GM21447 (cell line): ENCODE data around the gene TBCB.
"Not testable (repeated sequence)": the region's sequence is repeated elsewhere in the genome, so short reads cannot be mapped to it uniquely, and the experiment has no call there.

Experiments used
- ATAC-seq: cut with Tn5 transposase; IDR thresholded peaks from one replicate; pipeline ENCODE4 v1.9.1; 2021; ENCODE audit not compliant: unreplicated experiment

TBCB gene

DNA sequence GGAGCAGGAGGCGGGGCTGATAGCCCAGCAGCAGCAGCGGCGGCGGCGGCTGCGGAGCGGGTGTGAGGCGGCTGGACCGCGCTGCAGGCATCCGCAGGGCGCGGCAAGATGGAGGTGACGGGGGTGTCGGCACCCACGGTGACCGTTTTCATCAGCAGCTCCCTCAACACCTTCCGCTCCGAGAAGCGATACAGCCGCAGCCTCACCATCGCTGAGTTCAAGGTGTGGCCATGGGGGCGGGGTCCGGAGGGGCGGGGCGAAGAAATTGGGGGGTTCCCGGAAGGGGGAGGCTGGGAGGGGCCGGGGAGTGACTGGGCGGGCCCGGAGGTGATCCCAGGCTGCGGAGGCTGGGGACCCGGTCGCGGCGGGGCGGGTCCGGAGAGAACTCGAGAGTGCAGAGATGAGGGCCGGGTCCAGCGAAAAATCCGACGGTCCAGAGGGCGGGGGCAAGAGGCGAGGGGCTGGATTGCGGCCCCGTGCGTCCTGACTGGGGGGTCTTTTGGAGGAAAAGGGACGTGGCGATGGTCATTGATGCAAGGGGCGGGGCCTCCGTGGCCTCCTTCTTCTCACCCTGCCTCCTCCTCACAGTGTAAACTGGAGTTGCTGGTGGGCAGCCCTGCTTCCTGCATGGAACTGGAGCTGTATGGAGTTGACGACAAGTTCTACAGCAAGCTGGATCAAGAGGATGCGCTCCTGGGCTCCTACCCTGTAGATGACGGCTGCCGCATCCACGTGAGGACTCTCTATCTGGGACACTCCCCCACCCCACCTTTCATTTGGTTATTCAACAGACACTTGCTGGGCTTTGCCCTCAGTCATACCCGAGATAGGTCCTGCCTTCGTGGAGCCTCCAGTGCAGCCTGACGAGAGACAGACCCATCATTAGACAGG lies at the start of gene TBCB:
TSS of gene TBCB (plus strand) at position 16 of the 891 bp plus-strand sequence. CDS start at position 109, 93 bp downstream.
- ATAC-seq: peak; percentile 23

DNA sequence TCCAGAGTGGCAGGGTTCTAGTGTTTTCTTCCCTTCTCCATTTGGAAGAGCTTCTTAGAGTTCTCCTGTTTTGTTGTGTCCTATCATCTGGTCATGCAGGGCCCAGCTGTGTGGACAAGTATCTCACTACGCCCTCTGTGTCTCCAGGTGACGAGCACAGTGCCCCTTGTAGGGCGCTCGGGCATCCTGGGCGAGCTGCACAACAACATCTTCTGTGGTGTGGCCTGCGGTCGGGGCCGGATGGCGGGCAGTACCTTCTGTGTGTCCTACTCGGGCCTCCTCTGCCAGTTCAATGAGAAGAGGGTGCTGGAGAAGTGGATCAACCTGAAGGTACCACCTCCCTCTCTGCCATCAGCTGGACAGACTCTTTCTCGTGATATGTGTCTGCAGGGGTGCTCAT lies 47.6 kb upstream of the TBCB start:
- ATAC-seq: no peak

- ATAC-seq: not testable (repeated sequence)
These were observed 46.3 kb upstream of the TBCB start for GRCh38 chr19:36068810-36069499.

GRCh38 chr19:36072081-36072480 lies 43.2 kb upstream of the TBCB start:
- ATAC-seq: no peak

- ATAC-seq: no peak
These were observed 42.0 kb upstream of the TBCB start for GRCh38 chr19:36073121-36073876.

GRCh38 chr19:36079389-36079945 lies 35.8 kb upstream of the TBCB start:
- ATAC-seq: no peak

GRCh38 chr19:36081385-36081784 lies 33.9 kb upstream of the TBCB start:
- ATAC-seq: no peak

DNA sequence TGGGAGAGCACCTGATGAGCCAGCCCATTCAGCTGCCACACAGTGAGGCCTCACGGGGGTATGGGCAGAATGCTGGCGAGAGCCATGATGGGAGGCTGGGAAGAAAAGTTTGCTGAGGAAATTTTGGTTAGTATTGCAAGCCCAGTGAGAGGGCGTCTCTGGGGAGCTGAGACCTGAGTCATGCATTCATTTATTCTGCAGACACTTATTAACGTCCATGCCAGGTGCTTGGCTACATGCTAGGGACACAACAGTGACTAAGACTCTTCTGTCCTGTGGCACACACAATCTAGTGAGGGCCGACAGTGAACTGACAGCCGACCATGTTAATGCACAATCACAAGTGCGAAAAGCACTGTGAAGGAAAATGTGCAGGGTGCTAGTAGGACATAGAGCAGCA lies 33.4 kb upstream of the TBCB start:
- no peak for ATAC-seq

DNA sequence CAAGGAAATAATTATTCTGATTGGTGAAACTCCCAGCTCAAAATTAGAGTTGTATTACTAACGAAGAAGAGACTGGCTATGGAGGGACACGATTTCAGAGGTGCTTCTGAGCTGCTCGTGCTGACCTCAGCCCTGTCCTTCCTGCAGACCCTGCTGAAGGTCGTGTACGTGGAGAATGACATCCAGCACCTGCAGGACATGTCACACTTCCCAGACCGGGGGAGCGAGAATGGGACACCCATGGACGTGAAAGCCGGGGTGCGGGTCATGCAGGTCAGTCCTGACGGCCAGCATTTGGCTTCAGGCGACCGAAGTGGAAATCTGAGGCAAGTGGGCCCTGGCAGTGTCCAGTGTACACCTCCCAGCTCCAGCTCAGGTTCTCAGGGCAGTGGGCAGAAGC lies 32.4 kb upstream of the TBCB start:
- ATAC-seq: no peak

- ATAC-seq: no peak
These were observed 30.8 kb upstream of the TBCB start for GRCh38 chr19:36084231-36085009.

- ATAC-seq: no peak
These were observed 28.9 kb upstream of the TBCB start for GRCh38 chr19:36086326-36086725.

- ATAC-seq: no peak
These were observed 25.4 kb upstream of the TBCB start for GRCh38 chr19:36089847-36090246.

- no peak for ATAC-seq
These were observed 24.2 kb upstream of the TBCB start for GRCh38 chr19:36090910-36091695.

DNA sequence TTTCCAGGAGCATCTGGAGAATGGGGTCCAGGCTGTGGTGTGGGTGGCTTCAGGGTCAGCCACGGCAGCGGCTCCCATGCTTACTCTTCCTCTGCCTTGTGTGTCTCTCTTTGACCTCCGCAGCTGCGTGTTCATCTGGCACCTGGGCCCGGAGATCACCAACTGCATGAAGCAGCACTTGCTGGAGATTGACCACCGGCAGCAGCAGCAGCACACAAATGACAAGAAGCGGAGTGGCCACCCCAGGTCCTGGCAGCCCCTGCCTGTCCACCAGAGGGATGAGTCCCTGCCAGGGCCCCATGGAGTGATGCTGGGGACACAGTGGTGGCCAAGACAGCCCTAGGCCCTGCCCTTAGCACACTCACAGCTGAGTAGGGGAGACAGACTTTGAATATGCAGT lies 22.7 kb upstream of the TBCB start:
- no peak for ATAC-seq

- ATAC-seq: no peak
These were observed 22.1 kb upstream of the TBCB start for GRCh38 chr19:36093146-36093662.

DNA sequence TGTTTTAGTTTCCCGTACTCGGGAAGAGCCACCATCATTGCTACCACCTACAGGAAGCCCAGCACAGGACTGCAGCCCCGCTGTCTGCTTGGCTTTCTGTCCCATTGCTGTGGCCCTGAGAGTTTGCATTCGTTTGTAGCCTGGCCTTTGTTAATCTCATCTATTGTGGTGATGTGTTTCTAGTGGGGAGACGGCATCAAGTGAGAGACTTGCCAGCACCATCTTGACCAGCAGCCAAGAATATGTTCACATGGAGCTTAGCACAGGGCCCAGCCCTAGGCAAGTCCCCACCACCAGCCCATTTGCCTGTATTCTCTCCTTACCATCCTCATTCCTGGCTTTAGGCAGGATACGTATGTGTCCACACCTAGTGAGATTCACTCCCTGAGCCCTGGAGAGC lies 21.6 kb upstream of the TBCB start:
- no peak for ATAC-seq

- no peak for ATAC-seq
These were observed 18.2 kb upstream of the TBCB start for GRCh38 chr19:36097036-36097435.

DNA sequence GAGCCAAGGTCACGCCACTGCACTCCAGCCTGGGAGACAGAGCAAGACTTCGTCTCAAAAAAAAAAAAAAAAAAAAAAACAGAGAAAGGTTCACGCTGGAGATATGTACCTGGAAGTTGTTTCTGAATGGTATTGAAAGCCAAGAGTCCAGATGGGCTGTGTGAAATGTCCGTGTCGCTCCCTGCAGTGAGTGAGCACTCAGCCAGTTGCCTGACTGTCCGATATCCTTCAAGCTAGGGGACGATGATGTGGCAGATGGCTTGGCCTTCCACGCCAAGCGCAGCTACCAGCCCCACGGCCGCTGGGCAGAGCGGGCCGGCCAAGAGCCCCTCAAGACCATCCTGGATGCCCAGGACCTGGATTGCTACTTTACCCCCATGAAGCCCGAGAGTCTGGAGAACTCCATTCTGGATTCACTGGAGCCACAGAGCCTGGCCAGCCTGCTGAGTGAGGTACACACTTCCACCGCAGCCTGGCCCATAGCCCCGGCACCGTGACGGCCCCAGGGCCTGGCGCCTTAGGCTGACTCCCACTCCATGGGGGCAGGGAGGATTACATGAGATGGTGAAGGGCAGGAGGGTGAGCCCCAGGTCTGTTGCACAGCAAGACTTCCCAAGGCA lies 16.0 kb upstream of the TBCB start:
- no peak for ATAC-seq

DNA sequence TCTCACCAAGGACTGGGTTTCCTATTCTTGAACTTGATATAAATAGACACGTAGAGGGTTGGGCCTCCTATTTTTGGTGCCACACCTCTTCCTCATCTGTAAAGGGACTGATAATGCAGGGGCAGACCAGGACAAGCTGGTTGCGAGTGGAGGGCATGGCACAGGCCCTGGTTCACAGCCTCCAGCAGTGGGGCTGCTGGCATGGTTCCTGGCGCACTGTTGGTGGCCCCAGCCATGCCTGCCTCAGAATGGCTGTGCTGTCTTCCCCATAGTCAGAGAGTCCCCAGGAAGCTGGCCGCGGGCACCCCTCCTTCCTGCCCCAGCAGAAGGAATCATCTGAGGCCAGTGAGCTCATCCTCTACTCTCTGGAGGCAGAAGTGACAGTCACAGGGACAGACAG lies 14.8 kb upstream of the TBCB start:
- ATAC-seq: no peak
